GM19397 (cell line): ENCODE data around the gene RING1.

Source experiments
- ATAC-seq: cut with Tn5 transposase; IDR thresholded peaks from one replicate; pipeline ENCODE4 v1.9.1; 2021; ENCODE audit warnings: mild to moderate bottlenecking, moderate library complexity; ENCODE audit not compliant: unreplicated experiment

Gene RING1

DNA sequence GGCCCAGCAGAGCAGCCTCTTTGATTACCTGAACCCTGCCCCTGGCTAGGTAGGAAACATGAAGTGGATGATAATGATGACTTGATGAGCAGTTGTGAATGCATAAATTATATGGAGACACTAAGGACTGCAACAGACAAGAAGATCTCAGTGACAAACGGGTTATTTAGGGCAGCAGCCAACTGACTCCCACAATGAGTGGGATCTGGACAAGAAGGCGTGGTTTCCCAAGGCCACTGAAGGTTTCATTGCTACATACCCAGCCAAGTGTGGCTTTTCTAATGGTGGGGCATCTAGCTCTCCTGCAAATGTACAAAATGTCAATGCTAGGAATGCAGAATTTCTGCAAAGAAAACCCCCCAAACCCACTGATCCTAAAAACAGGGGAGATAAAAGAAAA lies 29.4 kb downstream of the RING1 start:
- ATAC-seq = no peak

DNA sequence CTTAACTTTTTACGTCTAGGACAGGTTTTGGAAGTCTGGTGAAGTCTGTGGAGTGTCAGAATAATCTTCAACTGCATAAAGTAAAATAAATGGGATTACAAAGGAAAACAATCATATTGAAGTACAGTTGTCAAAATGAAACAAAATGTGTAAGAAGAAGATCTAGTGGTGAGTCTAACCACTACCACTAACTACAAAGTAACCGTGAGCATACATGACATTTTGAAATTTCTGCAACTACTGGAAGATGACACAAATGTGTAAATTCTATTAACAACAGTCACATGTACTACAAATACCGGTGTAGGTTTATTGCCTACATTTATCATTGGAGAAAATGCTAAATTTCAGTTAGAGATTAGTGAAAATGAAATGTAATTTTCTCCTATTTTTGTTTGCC lies 33.7 kb downstream of the RING1 start:
- ATAC-seq = no peak

DNA sequence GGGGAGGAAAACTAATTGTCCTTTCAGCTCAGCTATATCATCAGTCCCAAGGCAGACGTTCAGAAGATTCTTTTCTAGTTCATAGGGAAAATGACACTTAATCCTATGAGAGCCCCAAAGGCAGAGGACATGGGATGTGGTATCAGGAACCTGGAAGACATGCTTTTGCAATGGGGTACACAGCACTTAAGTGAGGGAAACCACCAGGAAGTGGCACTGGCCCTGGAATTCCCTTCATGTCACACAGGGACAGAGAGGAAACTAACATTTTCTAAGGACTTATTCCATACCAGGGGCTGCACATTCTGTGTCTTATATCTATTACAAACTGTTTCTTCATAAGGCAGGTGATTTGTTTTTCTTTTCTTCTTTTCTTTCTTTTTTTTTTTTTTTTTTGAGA lies 35.2 kb downstream of the RING1 start:
- ATAC-seq = no peak

DNA sequence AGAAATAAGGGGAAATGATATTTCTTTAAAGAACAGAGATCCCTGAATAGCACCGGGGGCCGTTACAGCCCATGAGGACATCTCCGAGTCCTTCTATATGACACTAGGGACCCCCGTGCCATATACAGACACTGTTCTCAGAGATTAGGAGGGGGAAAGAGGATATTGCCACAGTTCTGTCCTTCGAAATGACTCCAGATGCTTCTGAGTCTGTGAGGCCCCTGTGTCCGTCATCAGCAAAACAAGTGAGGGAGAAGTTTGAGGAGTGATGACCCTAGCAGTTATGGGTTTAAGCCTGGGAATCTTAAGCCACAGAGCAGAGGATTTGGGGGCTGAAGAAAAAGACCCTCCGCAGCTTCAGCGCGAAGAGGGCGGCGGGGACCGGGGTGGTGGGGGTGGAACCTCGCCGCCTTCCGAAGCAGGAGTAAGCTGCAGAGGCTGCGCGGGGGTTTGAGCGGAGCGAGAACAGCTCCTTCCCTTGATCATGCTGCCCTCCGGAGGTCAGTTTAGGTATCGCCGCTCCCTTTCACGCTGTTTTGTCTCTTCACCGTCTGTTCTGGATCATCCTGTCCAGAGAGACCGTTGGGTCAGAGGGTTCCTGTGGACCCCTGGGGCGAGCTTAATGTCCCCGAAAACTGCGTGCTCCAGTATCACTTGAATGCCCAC lies 39.8 kb downstream of the RING1 start:
- peak; percentile 28 for ATAC-seq

DNA sequence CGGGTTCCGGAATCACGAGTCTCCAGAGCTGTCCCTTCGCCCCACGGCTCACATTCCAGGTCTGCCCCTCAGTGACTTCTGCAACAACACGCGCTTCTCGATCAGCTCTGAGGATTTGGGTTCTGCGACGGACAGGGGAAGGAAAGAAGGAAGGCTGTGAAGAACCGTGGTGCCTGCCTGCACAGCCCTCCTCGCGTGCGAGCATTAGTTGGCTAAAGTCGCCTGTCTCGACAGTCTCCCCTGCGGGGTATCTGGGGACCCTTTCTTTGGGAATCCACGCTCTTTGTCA lies 40.3 kb downstream of the RING1 start:
- ATAC-seq = peak; percentile 6

DNA sequence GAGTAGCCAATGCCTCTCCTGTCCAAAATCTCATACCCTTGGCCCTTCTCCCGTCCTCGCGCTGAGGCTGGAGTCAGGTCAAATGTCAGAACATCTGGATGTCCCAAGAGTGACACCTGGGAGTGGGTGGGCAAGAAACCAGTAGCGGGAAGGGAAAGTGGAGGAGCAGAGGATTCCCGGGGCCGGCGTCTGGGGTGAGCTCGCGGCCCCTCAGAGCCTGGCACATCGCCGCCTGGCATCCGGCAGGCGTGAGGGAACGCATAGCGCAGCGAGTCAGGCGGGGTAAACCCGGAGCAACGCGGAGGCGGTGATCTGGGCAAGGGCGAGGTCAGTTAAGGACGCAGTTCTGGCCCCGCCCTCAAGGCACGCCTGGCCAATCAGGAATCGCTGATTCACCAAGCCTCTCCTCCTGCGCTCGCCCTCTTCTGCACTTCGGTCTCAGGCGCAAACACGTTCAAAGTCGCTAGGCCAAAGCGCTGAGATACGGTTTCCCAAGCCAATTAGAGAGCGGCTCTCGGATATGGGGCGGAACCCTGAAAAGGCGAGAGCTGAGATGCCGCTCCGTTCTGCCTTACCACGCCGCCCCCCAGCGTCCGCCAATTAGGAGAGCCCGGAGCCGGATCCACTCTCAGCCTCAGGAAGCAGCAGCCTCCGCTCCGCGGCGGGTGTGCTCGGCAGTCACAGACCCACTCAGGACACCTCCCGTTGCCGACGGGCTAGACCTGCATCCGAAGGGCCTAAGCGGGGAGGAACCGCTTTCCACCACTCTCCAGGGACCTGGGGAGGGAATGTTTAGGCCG lies 40.8 kb downstream of the RING1 start:
- peak; percentile 83 for ATAC-seq

DNA sequence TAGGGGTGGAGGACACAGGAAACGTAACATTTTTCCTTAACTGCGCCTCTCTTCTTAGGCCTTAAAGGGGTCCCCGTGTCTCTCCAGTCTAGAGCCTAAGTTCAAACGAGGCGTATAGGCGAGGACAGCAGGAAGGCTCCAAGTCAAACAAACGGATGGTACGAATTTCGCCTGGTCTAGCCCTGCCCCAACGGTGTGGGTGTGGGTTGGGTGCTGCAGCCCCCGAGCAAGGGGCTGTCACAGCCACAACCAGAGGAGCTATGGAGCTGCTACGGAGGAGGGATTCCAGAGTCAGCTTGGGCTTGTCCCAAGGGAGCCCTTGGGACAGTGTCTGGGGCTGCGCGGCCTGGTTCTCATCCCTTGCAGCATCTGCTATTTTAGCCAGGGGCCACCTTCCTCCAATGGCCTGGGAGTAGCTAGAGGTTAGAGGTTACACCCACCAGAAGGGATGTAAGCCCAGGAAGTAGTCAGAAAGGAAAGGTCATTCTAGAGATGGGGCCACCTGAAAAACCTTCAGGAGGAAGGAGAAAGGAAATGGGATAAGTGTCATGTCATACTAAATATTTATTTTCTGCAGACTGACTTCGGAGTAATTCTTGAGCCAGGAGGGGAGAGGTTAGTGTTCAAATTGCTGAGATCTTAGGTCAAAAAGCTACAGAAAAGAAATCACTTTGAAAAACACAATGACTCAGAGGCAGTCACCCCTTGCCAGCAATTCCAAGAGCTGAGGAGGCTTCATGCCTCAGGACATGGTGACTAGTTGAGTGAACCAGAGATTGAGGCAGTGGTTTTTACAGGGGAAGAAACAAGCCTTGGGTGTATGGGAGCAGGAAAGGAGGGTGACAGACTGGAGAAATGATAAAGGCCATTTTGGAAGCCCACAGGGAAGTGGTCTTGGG lies 41.7 kb downstream of the RING1 start:
- peak; percentile 5 for ATAC-seq

DNA sequence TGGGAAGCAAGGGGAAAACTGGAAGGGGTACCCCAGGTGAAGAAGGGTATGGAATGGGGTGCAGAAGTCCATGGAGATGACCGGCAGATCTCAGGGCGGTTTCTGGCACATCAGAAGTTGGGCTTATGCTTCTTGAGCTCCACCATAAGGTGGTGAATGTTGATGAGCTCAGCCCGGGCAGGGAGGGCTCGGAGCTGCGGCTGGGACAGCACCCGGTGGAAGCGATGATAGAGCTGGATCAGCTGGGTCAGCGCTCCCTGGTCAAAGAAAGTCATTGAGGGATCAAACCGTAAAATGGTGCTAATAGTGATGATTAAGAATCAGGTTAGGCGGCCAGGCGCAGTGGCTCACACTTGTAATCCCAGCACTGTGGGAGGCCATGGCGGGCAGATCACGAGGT lies 42.4 kb downstream of the RING1 start:
- ATAC-seq = no peak

DNA sequence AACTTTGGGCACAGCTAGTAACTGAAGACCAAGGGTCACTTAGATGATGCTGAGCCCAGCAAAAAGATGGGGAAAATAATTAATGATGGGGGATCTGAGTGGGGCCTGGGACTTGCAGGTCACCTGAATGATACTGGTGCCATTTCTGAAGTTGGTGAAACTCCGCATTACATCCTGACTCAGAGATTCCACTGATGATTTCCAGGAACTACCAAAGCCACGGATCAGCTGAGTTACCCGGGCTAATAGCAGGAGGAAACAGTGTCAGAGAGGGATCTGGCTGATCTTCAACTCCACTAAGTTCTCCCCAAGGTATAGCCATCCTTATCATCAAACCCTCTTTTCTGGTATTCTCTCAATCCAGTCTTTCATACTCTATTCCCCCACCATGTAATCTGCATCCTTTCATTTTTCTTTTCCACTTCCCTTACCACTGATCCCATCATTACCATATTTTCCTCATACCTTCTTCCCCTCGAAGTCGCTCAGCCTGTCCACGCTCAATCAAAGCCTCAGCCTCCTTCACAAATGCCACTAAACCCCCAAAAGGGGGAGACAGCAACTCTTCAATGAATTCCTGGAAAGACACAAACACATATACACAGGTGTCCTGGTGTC lies 43.2 kb downstream of the RING1 start:
- no peak for ATAC-seq

DNA sequence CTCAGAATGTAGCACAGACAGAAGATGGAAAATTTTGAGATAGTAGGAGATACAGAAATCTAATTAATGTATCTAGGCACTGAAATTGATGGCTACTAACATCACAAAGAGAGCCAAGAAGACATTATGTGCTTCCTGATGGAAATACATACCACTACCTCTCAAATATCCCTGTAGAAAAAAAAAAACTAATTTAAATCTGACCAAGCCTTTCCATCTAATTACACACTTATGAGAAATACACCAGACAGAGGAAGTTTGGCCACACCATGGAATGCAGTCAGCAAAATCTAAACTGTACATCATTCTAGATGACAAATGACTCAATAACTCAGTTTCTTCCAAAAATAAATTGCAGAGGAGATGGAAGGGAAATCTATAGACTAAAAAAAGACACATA lies 44.5 kb downstream of the RING1 start:
- ATAC-seq = no peak

DNA sequence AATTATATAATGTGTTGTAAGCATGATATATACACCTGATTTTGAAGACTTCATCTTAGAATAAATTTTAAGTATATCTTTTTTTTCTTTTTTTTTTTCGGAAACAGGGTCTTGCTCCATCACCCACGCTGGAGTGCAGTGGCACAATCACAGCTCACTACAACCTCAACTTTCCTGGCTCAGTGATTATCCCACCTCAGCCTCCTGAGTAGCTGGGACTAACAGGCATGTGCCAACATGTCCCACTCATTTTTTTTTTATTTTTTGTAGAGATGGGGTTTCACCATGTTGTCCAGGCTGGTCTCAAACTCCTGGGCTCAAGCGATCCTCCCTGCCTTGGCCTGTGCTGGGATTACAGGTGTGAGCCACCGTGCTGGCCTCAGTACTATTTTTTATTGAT lies 46.3 kb downstream of the RING1 start:
- ATAC-seq = no peak

DNA sequence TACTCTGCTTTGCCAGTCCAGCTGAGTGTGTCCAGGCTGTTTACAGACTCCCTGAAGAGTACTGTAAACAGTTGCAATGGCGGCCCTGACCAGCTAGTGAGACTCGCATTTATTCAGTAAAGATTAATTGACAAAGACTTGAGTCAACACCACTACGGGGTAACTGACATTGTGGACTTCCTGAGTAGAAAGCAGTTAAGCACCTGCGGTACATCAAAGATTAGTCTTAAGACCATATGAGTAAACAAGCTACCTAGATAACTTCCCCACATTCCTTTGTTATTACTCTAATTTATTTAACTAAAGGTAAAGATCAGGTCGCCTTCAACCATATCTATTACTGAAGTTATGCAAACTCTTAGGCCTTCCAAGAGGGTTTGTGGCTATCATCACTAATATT lies 50.7 kb downstream of the RING1 start:
- no peak for ATAC-seq
